Fibroblast of mammary gland (primary cell): ENCODE data around the gene C2CD2.

Source experiments
- DNase-seq: peaks from one replicate; pipeline ENCODE4 v3.0.0-alpha.2; 2010; ENCODE audit warnings: low read depth
- H3K4me3 ChIP-seq: 2 replicates; pipeline ENCODE4 v1.5.1; 2011; ENCODE audit warnings: low read depth, mild to moderate bottlenecking, low read length, moderate library complexity; ENCODE audit not compliant: control insufficient read depth
- CTCF ChIP-seq: conservative IDR thresholded peaks from 2 replicates; pipeline ENCODE4 v1.5.1; 2011; ENCODE audit warnings: low read depth, low read length, inconsistent platforms; ENCODE audit not compliant: control insufficient read depth, insufficient read depth

Gene C2CD2

GRCh38 chr21:41854426-41854995 is 99.3 kb downstream of the C2CD2 start:
- TF ChIP-seq CTCF: no peak
- no peak for DNase-seq
- no peak overlapping the region for H3K4me3 ChIP-seq

GRCh38 chr21:41852929-41853320 is 100.9 kb downstream of the C2CD2 start:
- TF ChIP-seq CTCF: no peak
- H3K4me3 ChIP-seq: no peak overlapping the region
- no peak for DNase-seq

- DNase-seq: no peak
- H3K4me3 ChIP-seq: no peak overlapping the region
- TF ChIP-seq CTCF: no peak
Measured at GRCh38 chr21:41852151-41852928, 101.5 kb downstream of the C2CD2 start.

GRCh38 chr21:41851090-41851790 is 102.6 kb downstream of the C2CD2 start:
- TF ChIP-seq CTCF: no peak
- H3K4me3 ChIP-seq: no peak overlapping the region
- DNase-seq: no peak

GRCh38 chr21:41850085-41850484 is 103.7 kb downstream of the C2CD2 start:
- no peak overlapping the region for H3K4me3 ChIP-seq
- no peak for TF ChIP-seq CTCF
- DNase-seq: no peak

GRCh38 chr21:41848958-41849580 is 104.7 kb downstream of the C2CD2 start:
- no peak for TF ChIP-seq CTCF
- no peak for DNase-seq

More at GRCh38 chr21:41848958-41849580, 104.7 kb downstream of the C2CD2 start:
- no peak overlapping the region for H3K4me3 ChIP-seq
